Liver (tissue), 9 donors: ENCODE data around the gene NIPAL3. TPM values are rescaled to one million over a fixed set of nuclear protein-coding genes. Genes with fewer than 3 reads are reported as not detected.

Experiments used
- DNase-seq: peaks from one replicate; pipeline ENCODE4 v3.0.0-alpha.2; 2017; ENCODE audit warnings: low spot score
- H3K27ac ChIP-seq, 2 donors: one replicate each; pipeline ENCODE4 v1.7.0; 2013; ENCODE audit warnings: inconsistent platforms in 2 of 2, low read length in 2 of 2, control low read depth in 1 of 2, low read depth in 1 of 2, mild to moderate bottlenecking in 1 of 2
- H3K27me3 ChIP-seq, 4 donors: one replicate each; pipeline versions ENCODE4 v1.6.1 to v1.7.0; 2013; ENCODE audit warnings: low read length in 3 of 4, inconsistent platforms in 1 of 4, mild to moderate bottlenecking in 1 of 4, moderate library complexity in 1 of 4; ENCODE audit not compliant: control insufficient read depth in 4 of 4, insufficient read depth in 4 of 4
- H3K36me3 ChIP-seq, 4 donors: one replicate each; pipeline versions ENCODE4 v1.6.1 to v1.7.0; 2013; ENCODE audit warnings: low read length in 3 of 4, mild to moderate bottlenecking in 3 of 4, low read depth in 1 of 4, moderate library complexity in 1 of 4; ENCODE audit not compliant: control insufficient read depth in 4 of 4, insufficient read depth in 3 of 4
- H3K4me1 ChIP-seq, 4 donors: one replicate each; pipeline versions ENCODE4 v1.6.1 to v1.7.0; 2013; ENCODE audit warnings: low read length in 3 of 4, mild to moderate bottlenecking in 3 of 4, moderate library complexity in 1 of 4; ENCODE audit not compliant: control insufficient read depth in 4 of 4, insufficient read depth in 4 of 4
- H3K4me3 ChIP-seq, 3 donors: one replicate each; pipeline versions ENCODE4 v1.6.1 to v1.7.0; 2013; ENCODE audit warnings: low read length in 3 of 3, control low read depth in 1 of 3, low read depth in 1 of 3, mild to moderate bottlenecking in 1 of 3
- H3K9ac ChIP-seq, 2 donors: one replicate each; pipeline ENCODE4 v1.7.0; 2013; ENCODE audit warnings: low read length in 2 of 2, mild to moderate bottlenecking in 2 of 2, moderate library complexity in 2 of 2, control low read depth in 1 of 2, low read depth in 1 of 2
- H3K9me3 ChIP-seq, 4 donors: one replicate each; pipeline versions ENCODE4 v1.6.1 to v1.7.0; 2013; ENCODE audit warnings: low read length in 3 of 4; ENCODE audit not compliant: control insufficient read depth in 4 of 4
- CTCF ChIP-seq: fragments of 150-350 bp; IDR thresholded peaks from 2 replicates; pipeline ENCODE4 v1.5.1; 2017; ENCODE audit warnings: improper control_type of control experiment, low read depth, low read length; ENCODE audit not compliant: missing input control
- EGR1 ChIP-seq, 2 donors: IDR thresholded peaks; 2 replicates each; pipeline ENCODE4 v1.6.1; 2016 to 2018; ENCODE audit warnings: antibody characterized with exemption in 2 of 2, low read depth in 2 of 2
- FOXA1 ChIP-seq: IDR thresholded peaks from 2 replicates; pipeline ENCODE4 v1.6.1; 2016; ENCODE audit warnings: antibody characterized with exemption
- FOXA2 ChIP-seq: IDR thresholded peaks from 2 replicates; pipeline ENCODE4 v1.6.1; 2016; ENCODE audit warnings: antibody characterized with exemption
- GABPA ChIP-seq, 2 donors: IDR thresholded peaks in 1 of 2; conservative IDR thresholded peaks in 1 of 2; 2 replicates each; pipeline ENCODE4 v1.6.1; 2016; ENCODE audit warnings: antibody characterized with exemption in 2 of 2, mild to moderate bottlenecking in 1 of 2, moderate library complexity in 1 of 2
- HNF4A ChIP-seq, 2 donors: conservative IDR thresholded peaks; 2 replicates each; pipeline ENCODE4 v1.6.1; 2016; ENCODE audit warnings: antibody characterized with exemption in 2 of 2, mild to moderate bottlenecking in 2 of 2
- HNF4G ChIP-seq: IDR thresholded peaks from 2 replicates; pipeline ENCODE4 v1.6.1; 2016; ENCODE audit warnings: antibody characterized with exemption
- JUND ChIP-seq, 2 donors: IDR thresholded peaks; 2 replicates each; pipeline ENCODE4 v1.6.1; 2016; ENCODE audit warnings: antibody characterized with exemption in 2 of 2
- NR2F2 ChIP-seq: IDR thresholded peaks from 2 replicates; pipeline ENCODE4 v1.6.1; 2016; ENCODE audit warnings: antibody characterized with exemption
- RAD21 ChIP-seq, 2 donors: IDR thresholded peaks; 2 replicates each; pipeline ENCODE4 v1.6.1; 2016; ENCODE audit warnings: antibody characterized with exemption in 2 of 2, mild to moderate bottlenecking in 2 of 2
- RXRA ChIP-seq, 2 donors: IDR thresholded peaks; 2 replicates each; pipeline ENCODE4 v1.6.1; 2017 to 2018; ENCODE audit warnings: antibody characterized with exemption in 2 of 2, mild to moderate bottlenecking in 1 of 2
- SP1 ChIP-seq: IDR thresholded peaks from 2 replicates; pipeline ENCODE4 v1.6.1; 2018; ENCODE audit warnings: antibody characterized with exemption, mild to moderate bottlenecking
- TAF1 ChIP-seq: conservative IDR thresholded peaks from 2 replicates; pipeline ENCODE4 v1.6.1; 2016; ENCODE audit warnings: antibody characterized with exemption, mild to moderate bottlenecking
- YY1 ChIP-seq: IDR thresholded peaks from 2 replicates; pipeline ENCODE4 v1.6.1; 2016; ENCODE audit warnings: antibody characterized with exemption, mild to moderate bottlenecking
- ZBTB33 ChIP-seq: IDR thresholded peaks from 2 replicates; pipeline ENCODE4 v1.6.1; 2016; ENCODE audit warnings: antibody characterized with exemption
- WGBS: extraction: QIAGEN DNeasy Blood & Tissue Kit; methylation state at CpG from one replicate; pipeline ENCODE4 v1.1.7; 2013; 5-methylcytosine and 5-hydroxymethylcytosine counted together
- polyA plus RNA-seq, 2 donors: library from polyadenylated mRNA; stranded (reverse) in 1 of 2; unstranded in 1 of 2; fragments of 200-250 nt in 1 of 2; fragments of >200 nt in 1 of 2; fragmentation: Nextera tagmentation in 1 of 2; extraction: Ambion mirVana in 1 of 2; gene quantifications; one replicate each; pipeline versions ENCODE4 v1.2.1 to v1.2.3, GENCODE V29; 2013 to 2015
- total RNA-seq, 2 donors: library from RNA; depleted of rRNA; stranded (reverse); fragments of >200 nt; gene quantifications; one replicate each; pipeline ENCODE4 v1.2.3, GENCODE V29; 2014
- TF ChIP-seq, protein P1 (sequence below): IDR thresholded peaks from 2 replicates; pipeline ENCODE4 v1.6.1; 2016; ENCODE audit warnings: antibody characterized with exemption
- TF ChIP-seq, protein P2 (sequence below): IDR thresholded peaks from 2 replicates; pipeline ENCODE4 v1.6.1; 2016; ENCODE audit warnings: antibody characterized with exemption
- TF ChIP-seq, protein P3 (sequence below): IDR thresholded peaks from 2 replicates; pipeline ENCODE4 v1.6.1; 2016; ENCODE audit warnings: antibody characterized with exemption, mild to moderate bottlenecking
- donor health status: healthy.
- donor health status: healthy.
- donor health status: healthy.
- donor health status: healthy.
- donor health status: healthy.

Gene NIPAL3
- total and polyA plus RNA-seq, 4 donors: 3.0 to 12.0 (median 6.0) TPM

DNA sequence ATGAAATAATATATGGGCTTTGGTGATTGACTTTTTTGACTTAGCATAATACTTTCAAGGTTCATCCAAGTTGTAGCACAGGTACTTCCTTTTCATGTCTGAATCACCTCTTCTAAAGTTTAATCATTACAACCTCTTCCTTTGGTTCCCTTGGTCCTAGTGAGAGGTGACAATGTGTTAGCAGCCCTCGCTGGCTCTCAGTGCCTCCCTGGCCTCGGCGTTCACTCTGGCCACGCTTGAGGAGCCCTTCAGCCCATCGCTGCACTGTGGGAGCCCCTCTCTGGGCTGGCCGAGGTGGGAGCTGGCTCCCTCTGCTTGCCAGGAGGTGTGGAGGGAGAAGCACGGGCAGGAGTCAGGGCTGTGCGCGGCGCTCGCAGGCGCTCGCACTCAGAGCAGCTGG lies 74.1 kb downstream of the NIPAL3 start:
- no peak overlapping the region for H3K27ac ChIP-seq
- H3K4me3 ChIP-seq: no peak overlapping the region
- no peak for DNase-seq
- H3K4me1 ChIP-seq: peaks cover 0 to 1% (median 0%) of the 10 kb centered on the region in 4 donors
- no peak overlapping the region for H3K9ac ChIP-seq
- H3K27me3 ChIP-seq: no peaks in the 10 kb centered on the region
- no peaks in the 10 kb centered on the region for H3K9me3 ChIP-seq
- H3K36me3 ChIP-seq: no peaks in the 10 kb centered on the region
- WGBS: 94% methylated on average over 13 of the region's 13 CpGs
- TF ChIP-seq, protein P1, sequence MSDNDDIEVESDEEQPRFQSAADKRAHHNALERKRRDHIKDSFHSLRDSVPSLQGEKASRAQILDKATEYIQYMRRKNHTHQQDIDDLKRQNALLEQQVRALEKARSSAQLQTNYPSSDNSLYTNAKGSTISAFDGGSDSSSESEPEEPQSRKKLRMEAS: no peak
- TF ChIP-seq RAD21 (IDR thresholded peaks at IDR 0.05) (no peak), SP1 (no peak), GABPA (IDR thresholded peaks at IDR 0.05 in 1 of 2, conservative IDR thresholded peaks at IDR 0.05 in 1 of 2) (no peak), YY1 (no peak), FOXA2 (no peak), NR2F2 (no peak), FOXA1 (no peak), TAF1 (no peak), JUND (IDR thresholded peaks at IDR 0.05) (no peak), ZBTB33 (no peak), HNF4G (no peak), RXRA (IDR thresholded peaks at IDR 0.05) (no peak), HNF4A (conservative IDR thresholded peaks at IDR 0.05) (no peak), CTCF (no peak), EGR1 (IDR thresholded peaks at IDR 0.05; ENCODE audit: low read depth in 2 of 2) (no peak)
- TF ChIP-seq, protein P2, sequence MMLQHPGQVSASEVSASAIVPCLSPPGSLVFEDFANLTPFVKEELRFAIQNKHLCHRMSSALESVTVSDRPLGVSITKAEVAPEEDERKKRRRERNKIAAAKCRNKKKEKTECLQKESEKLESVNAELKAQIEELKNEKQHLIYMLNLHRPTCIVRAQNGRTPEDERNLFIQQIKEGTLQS: no peak
- TF ChIP-seq, protein P3, sequence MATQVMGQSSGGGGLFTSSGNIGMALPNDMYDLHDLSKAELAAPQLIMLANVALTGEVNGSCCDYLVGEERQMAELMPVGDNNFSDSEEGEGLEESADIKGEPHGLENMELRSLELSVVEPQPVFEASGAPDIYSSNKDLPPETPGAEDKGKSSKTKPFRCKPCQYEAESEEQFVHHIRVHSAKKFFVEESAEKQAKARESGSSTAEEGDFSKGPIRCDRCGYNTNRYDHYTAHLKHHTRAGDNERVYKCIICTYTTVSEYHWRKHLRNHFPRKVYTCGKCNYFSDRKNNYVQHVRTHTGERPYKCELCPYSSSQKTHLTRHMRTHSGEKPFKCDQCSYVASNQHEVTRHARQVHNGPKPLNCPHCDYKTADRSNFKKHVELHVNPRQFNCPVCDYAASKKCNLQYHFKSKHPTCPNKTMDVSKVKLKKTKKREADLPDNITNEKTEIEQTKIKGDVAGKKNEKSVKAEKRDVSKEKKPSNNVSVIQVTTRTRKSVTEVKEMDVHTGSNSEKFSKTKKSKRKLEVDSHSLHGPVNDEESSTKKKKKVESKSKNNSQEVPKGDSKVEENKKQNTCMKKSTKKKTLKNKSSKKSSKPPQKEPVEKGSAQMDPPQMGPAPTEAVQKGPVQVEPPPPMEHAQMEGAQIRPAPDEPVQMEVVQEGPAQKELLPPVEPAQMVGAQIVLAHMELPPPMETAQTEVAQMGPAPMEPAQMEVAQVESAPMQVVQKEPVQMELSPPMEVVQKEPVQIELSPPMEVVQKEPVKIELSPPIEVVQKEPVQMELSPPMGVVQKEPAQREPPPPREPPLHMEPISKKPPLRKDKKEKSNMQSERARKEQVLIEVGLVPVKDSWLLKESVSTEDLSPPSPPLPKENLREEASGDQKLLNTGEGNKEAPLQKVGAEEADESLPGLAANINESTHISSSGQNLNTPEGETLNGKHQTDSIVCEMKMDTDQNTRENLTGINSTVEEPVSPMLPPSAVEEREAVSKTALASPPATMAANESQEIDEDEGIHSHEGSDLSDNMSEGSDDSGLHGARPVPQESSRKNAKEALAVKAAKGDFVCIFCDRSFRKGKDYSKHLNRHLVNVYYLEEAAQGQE: no peak
